Cardiac septum (tissue), 1 donor: Measurements from ENCODE around the gene EEA1. TPM values are rescaled to one million over a fixed set of nuclear protein-coding genes. Genes with fewer than 3 reads are reported as not detected.
"Not testable (repeated sequence)": the region's sequence is repeated elsewhere in the genome, so short reads cannot be mapped to it uniquely, and the experiment has no call there.

Experiments
- DNase-seq: peaks from one replicate; pipeline ENCODE4 v3.0.0-alpha.2; 2020; ENCODE audit warnings: low spot score
- intact Hi-C: fragments of 100-400 bp; cut with DNase I; formaldehyde crosslinking; loops from one replicate; pipeline ENCODE4 v1.14.0; 2022
- long read RNA-seq: library from polyadenylated mRNA; unstranded; transcript quantifications from one replicate; pipeline ENCODE4 v2.0.0, GENCODE V29; 2021
- total RNA-seq: library from RNA; stranded (reverse); fragmentation: NEBNext Ultra II Directional; extraction: Animal tissue kit (Norgen Biotek cat#: 25700); gene quantifications from one replicate; pipeline ENCODE4 v1.2.1, GENCODE V29; 2021
- donor health status: DM: no; HTN: no; CAD: no.

The EEA1 gene
- 34.1 TPM for total RNA-seq
- long read RNA-seq, partial matches to known transcripts: 45 of 51 reads
- long read RNA-seq, other reads (novel, unspliced or antisense): 6 of 51 reads

DNA sequence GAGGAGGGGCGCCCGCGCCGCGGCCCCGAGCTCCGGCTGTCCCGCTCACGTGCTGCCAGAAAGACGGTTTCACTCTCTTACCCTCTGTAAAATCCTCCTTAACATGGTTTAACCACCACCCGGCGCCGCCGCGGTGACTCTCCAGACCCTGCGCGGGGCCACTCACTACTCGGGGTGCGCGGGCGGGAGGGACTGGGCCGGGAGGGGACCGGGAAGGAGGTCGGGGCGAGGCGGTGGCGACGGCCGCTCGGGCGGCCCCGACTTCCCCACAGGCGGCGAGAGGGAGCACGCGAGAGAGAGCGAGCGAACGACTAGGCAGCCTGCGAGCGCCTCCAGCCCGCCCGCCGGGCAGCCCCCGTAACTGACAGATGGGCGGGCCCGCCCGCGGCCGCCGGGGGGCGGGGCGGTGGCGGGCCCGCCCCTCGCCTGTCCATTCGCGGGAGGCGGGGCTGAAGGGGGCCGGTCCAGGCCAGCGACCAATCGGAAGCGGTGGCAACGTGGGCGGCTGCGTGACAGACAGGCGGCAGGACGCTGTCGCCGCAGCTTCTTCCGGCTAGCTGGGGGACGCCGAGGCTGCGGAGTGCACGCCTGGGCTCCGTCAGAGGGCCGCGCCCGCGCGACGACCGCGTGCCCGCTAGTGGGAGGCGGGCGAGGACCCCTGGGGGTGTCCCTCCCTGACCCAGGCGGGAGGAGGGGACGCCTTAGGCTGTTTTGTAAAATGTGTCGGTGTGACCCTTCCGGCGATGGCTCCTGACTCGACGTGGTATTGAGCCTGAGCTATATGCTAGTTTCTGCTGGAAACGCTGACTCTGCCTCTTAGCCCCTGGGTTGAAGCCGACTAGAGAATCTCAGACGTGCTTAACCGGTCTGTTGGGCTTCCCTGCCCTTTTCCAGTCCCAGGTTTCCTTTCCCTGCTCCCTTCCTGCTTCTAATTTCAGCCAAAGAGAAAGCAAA lies at the start of gene EEA1:
EEA1 (minus strand) TSS at position 334 of the 954 bp plus-strand sequence; CDS start at position 105, 229 bp downstream.
- DNase-seq: peak; percentile 99
- intact Hi-C loops: loop anchor here (5.0 to 10.0 kb wide), 2 partner anchors 142 to 456 kb away; no protein-coding TSS in a partner anchor

- intact Hi-C loops: no loop called here
- DNase-seq: no peak
Observed at GRCh38 chr12:92978607-92979006, 49.5 kb upstream of the EEA1 start.

- no peak for DNase-seq
- intact Hi-C loops: no loop called here
Observed at GRCh38 chr12:92977326-92977725, 48.2 kb upstream of the EEA1 start.

- intact Hi-C loops: no loop called here
- DNase-seq: no peak
Observed at GRCh38 chr12:92974759-92975158, 45.7 kb upstream of the EEA1 start.

- no peak for DNase-seq
- intact Hi-C loops: no loop called here
Observed at GRCh38 chr12:92973614-92974013, 44.5 kb upstream of the EEA1 start.

- intact Hi-C loops: no loop called here
- DNase-seq: no peak
Observed at GRCh38 chr12:92971859-92972524, 42.9 kb upstream of the EEA1 start.

DNA sequence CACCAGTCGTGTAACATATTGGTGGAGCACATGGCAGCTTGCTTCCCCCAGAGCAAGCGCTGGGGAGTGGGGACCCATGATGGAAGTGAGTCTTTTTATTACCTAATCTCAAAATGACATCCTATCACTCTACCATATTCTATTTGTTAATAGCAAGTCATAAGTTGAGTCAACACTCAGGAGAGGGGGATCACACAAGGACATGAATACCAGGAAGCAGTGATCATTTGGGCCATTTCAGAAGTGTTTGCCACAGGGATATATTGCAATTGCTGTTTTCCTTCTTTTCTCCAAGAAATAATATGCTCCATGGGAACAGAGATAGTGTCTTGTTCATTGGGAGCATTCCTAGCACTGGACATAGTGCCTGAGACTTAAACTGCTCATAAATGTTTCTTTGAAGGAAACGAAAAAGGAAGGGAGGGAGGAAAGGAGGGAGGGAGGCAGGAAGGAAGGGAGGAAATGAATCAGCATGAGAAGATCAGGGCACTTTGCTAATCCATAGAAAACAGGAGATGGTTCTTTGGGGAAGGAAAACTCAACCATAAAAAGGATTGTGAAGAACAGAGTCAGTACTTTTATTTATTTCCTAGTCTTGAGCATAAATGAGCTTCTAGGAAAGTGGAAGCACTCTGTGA lies 39.2 kb upstream of the EEA1 start:
- DNase-seq: no peak
- intact Hi-C loops: no loop called here

- DNase-seq, intact Hi-C loops: not testable (repeated sequence)
Observed at GRCh38 chr12:92964378-92964777, 35.3 kb upstream of the EEA1 start.

DNA sequence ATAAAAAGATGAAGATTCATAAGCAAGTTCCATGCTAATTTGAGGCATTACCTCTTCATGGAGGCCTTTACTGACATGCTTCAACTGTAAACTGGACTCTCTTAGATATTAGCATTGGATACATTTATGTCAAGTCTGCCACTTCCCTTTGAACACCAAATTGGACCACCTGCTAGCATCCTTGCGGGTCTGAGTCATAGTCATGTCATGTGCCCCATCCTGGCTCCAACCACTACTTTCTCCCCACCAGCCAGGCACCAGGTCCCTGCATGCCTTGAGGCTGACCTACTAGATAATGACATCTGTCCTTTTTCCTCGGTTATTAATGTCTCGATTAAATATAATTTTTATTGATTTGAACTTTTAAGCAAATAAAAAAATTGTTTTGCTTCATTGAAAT lies 32.9 kb upstream of the EEA1 start:
- intact Hi-C loops: no loop called here
- no peak for DNase-seq

DNA sequence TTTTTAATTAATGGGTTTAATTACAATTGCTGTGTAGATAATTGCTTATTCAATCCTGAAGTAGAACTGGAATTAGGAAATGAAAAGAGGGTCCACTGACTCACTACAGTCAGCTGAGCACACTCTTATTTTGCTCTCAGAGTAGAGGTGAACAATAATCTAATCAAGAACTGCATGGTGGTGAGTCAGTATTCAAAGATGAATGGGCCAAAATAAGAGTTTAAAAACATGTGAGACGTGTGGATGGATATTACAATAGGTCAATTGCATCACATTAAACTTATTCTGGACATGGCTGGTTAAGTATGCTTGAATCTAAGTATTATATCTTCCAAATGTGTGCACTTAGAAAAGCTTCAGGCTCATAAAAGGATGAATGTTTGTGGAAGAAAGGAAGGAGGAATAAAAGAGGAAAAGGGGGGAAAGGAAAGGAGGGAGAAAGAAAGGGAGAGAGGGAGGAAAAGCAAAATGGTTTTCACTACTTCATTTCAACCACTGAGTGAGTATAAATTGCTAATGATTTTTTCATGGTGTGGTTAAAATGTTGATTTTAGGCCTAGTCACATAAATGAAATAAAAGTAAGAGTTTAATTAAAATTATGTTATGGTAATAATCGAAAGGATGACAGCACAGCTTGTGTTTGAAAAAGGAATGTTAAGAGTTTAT lies 27.0 kb upstream of the EEA1 start:
- intact Hi-C loops: no loop called here
- no peak for DNase-seq

GRCh38 chr12:92953747-92954146 lies 24.7 kb upstream of the EEA1 start:
- DNase-seq: no peak
- intact Hi-C loops: no loop called here

GRCh38 chr12:92952394-92952793 lies 23.3 kb upstream of the EEA1 start:
- DNase-seq: no peak
- intact Hi-C loops: no loop called here

DNA sequence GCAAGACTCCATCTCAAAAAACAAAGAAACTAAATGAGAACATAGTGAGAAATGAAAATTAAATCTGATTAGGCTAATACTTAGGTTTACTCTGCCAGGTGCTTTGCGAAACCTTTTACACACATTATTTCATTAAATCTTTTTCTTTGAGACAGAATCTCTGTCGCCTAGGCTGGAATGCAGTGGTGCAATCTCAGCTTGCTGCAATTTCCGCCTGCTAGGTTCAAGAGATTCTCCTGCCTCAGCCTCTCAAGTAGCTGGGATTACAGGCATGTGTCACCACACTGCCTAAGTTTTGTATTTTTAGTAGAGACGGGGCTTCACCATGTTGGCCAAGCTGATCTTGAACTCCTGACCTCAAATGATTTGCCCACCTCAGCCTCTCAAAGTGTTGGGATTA lies 21.9 kb upstream of the EEA1 start:
- intact Hi-C loops: no loop called here
- no peak for DNase-seq

- intact Hi-C loops: no loop called here
- DNase-seq: no peak
Observed at GRCh38 chr12:92950011-92950410, 20.9 kb upstream of the EEA1 start.

- intact Hi-C loops: no loop called here
- no peak for DNase-seq
Observed at GRCh38 chr12:92949466-92949865, 20.4 kb upstream of the EEA1 start.

DNA sequence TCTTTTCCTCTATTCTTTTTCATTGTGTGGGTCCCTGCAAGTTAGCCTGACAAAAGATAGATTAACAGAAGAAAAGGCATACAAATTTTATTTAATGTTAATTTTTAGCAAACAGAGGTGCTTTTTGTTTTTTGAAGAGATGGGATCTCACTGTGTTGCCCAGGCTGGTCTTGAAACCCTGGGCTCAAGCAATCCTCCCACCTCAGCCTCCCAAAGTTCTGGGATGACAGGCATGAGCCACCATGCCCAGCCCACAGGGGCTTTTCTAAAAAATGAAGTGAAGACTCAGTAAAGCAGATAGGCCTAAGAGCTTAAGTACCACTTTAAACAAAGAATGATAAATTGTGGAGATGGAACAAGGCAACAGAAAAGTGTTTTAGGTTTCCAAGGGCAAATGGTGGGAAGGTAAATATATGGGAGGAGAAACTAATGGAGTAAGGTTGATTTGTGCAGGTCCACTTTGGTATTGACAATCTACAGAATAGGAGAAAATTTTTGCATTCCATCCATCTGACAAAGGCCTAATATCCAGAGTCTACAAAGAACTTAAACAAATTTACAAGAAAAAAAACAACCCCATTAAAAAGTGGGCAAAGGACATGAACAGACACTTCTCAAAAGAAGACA lies 18.6 kb upstream of the EEA1 start:
- intact Hi-C loops: no loop called here
- no peak for DNase-seq

DNA sequence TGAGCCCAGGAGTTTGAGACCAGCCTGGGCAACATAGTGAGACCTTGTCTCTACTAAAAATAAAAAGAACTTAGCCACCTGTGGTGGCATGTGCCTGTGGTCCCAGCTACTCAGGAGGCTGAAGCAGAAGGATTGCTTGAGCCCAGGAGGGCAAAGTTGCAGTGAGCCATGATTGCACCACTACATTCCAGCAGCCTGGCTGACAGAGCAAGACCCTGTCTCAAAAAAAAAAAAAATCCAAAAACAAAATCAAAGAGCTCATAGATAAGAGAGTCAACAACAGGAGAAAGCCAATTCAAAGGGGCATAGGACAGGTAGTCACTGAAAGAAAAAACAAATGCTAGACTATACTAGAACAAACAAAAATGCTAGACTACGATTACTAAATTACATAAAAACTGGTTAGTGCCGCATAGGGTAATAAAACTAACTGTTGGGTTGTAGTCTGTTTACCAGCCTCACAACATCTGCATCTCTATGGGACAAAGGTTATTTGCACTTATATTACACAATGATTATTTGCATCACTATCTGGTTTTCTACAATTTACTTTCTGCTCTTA lies 16.6 kb upstream of the EEA1 start:
- intact Hi-C loops: no loop called here
- no peak for DNase-seq

- no peak for DNase-seq
- intact Hi-C loops: no loop called here
Observed at GRCh38 chr12:92943482-92944250, 14.6 kb upstream of the EEA1 start.
